AG10803 (cell line): ENCODE results near the gene PCARE.

Experiments
- DNase-seq: peaks from one replicate; pipeline ENCODE4 v3.0.0; 2010; ENCODE audit warnings: low read depth
- H3K4me3 ChIP-seq: 2 replicates; pipeline ENCODE4 v1.5.1; 2011; ENCODE audit warnings: mild to moderate bottlenecking, low read length, control low read depth
- CTCF ChIP-seq: conservative IDR thresholded peaks from 2 replicates; pipeline ENCODE4 v1.5.1; 2011; ENCODE audit warnings: mild to moderate bottlenecking, low read length, control low read depth, inconsistent platforms

Gene PCARE

GRCh38 chr2:29015701-29016470, 58.4 kb downstream of the PCARE start:
- no peak for DNase-seq
- no peak for TF ChIP-seq CTCF
- no peak overlapping the region for H3K4me3 ChIP-seq

GRCh38 chr2:29014811-29015421, 59.4 kb downstream of the PCARE start:
- H3K4me3 ChIP-seq: no peak overlapping the region
- DNase-seq: no peak
- no peak for TF ChIP-seq CTCF

GRCh38 chr2:29014331-29014730, 60.0 kb downstream of the PCARE start:
- TF ChIP-seq CTCF: no peak
- H3K4me3 ChIP-seq: no peak overlapping the region
- DNase-seq: no peak

GRCh38 chr2:29013057-29013780, 61.1 kb downstream of the PCARE start:
- no peak for TF ChIP-seq CTCF
- no peak for DNase-seq
- no peak overlapping the region for H3K4me3 ChIP-seq

GRCh38 chr2:29012211-29012681, 62.1 kb downstream of the PCARE start:
- peak; percentile 38 for DNase-seq
- no peak overlapping the region for H3K4me3 ChIP-seq
- TF ChIP-seq CTCF: no peak
